OCI-LY1 (cell line): ENCODE measurements around the gene CYFIP1.

Experiments used
- CTCF ChIP-seq: fragments of 200-600 bp; sonication (generic), shearing (Covaris generic); IDR thresholded peaks from 2 replicates; pipeline ENCODE4 v1.5.1; 2017; ENCODE audit warnings: mild to moderate bottlenecking, antibody characterized with exemption, low read length, moderate library complexity, mixed read lengths
- EZH2 ChIP-seq: fragments of 200-600 bp; sonication (generic), shearing (Covaris generic); IDR thresholded peaks from 2 replicates; pipeline ENCODE4 v1.8.0; 2017; ENCODE audit warnings: borderline replicate concordance, mixed run types, mild to moderate bottlenecking, antibody characterized with exemption, low read length, moderate library complexity, mixed read lengths

GRCh38 chr15:22868928-22869327 is 111.2 kb downstream of the CYFIP1 start:
- no peak for TF ChIP-seq CTCF
- no peak for TF ChIP-seq EZH2
